IPS-18a (cell line): Measurements from ENCODE around the gene ANP32A.

ENCODE experiments used
- H3K27ac ChIP-seq: one replicate; pipeline ENCODE4 v1.5.1; 2013; ENCODE audit warnings: low read length
- H3K27me3 ChIP-seq: one replicate; pipeline ENCODE4 v1.6.1; 2013; ENCODE audit warnings: mild to moderate bottlenecking, low read length; ENCODE audit not compliant: control insufficient read depth, insufficient read depth
- H3K36me3 ChIP-seq: one replicate; pipeline ENCODE4 v1.6.1; 2013; ENCODE audit warnings: low read depth, low read length; ENCODE audit not compliant: control insufficient read depth
- H3K4me1 ChIP-seq: one replicate; pipeline ENCODE4 v1.6.1; 2013; ENCODE audit warnings: low read depth, low read length; ENCODE audit not compliant: control insufficient read depth
- H3K4me3 ChIP-seq: one replicate; pipeline ENCODE4 v1.5.1; 2013; ENCODE audit warnings: low read length
- H3K9ac ChIP-seq: one replicate; pipeline ENCODE4 v1.6.1; 2013; ENCODE audit warnings: mild to moderate bottlenecking, low read length, moderate library complexity
- H3K9me3 ChIP-seq: one replicate; pipeline ENCODE4 v1.6.1; 2013; ENCODE audit warnings: low read depth, low read length; ENCODE audit not compliant: control insufficient read depth

Gene ANP32A

DNA sequence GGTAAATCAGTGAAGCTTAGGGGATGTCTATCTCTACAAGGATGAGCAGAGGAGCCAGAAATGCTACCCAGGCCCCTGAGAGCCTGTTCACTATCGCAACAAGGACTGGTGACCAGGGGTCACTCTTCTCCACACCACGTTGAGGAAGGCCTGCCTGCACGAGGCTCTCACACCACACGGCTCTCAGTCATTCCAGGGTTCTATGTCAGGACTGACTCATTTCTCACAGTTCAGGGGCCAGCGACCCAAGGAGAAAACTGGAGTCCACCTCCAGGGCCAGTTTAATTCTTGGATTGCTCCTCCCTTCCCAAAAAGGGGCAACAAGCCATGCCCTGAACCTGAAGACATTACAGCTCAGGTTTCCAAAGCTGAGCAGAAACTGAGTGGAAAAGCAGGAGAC, 33.9 kb downstream of the ANP32A start:
- H3K36me3 ChIP-seq: peaks cover 50% of the 10 kb centered on the region
- peaks cover 41% of the 10 kb centered on the region for H3K4me1 ChIP-seq
- H3K9me3 ChIP-seq: no peaks in the 10 kb centered on the region
- H3K27ac ChIP-seq: no peak overlapping the region
- no peak overlapping the region for H3K9ac ChIP-seq
- no peaks in the 10 kb centered on the region for H3K27me3 ChIP-seq
- no peak overlapping the region for H3K4me3 ChIP-seq

DNA sequence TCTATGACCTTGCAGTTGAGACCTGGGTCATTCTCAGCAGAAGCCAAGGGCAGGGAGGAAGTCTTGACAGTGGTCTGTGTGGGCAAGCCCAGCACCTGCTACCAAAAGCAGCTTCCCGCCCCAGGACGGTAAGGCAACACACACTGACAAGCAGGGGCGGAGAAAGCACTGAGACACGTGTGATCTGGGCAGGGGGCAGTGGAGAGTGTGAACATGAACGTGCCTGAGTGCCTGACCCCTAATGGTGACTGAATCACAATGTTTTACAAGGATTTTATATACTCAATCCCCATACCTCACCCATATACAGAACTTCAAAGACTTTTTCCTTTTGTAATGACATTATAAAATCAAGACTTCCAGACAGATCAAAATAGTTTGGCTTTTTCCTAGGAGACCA, 35.2 kb downstream of the ANP32A start:
- Histone ChIP-seq H3K9ac (no peak overlapping the region), H3K27me3 (no peaks in the 10 kb centered on the region), H3K36me3 (peaks cover 55% of the 10 kb centered on the region), H3K9me3 (no peaks in the 10 kb centered on the region), H3K27ac (no peak overlapping the region), H3K4me1 (peaks cover 29% of the 10 kb centered on the region), H3K4me3 (no peak overlapping the region)

DNA sequence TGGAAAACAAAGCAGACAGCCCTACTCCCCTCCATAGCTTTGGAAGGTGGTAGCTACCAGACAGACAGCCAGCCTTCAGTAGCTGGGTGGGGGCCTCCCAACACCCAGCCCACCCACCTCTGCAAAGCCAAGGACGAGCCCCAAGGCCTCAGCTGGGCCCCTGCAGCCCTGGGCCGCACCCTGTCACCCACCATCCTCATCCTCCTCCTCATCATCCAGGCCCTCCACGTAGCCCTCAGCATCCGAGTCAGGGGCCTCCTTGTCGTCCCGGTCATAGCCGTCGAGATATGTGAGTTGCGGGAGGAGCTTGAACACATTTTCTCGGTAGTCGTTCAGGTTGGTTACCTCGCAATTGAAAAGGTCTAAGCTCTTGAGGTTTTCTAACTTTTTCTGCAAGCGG, 36.5 kb downstream of the ANP32A start:
- Histone ChIP-seq H3K4me1 (peaks cover 15% of the 10 kb centered on the region), H3K36me3 (peaks cover 66% of the 10 kb centered on the region)

DNA sequence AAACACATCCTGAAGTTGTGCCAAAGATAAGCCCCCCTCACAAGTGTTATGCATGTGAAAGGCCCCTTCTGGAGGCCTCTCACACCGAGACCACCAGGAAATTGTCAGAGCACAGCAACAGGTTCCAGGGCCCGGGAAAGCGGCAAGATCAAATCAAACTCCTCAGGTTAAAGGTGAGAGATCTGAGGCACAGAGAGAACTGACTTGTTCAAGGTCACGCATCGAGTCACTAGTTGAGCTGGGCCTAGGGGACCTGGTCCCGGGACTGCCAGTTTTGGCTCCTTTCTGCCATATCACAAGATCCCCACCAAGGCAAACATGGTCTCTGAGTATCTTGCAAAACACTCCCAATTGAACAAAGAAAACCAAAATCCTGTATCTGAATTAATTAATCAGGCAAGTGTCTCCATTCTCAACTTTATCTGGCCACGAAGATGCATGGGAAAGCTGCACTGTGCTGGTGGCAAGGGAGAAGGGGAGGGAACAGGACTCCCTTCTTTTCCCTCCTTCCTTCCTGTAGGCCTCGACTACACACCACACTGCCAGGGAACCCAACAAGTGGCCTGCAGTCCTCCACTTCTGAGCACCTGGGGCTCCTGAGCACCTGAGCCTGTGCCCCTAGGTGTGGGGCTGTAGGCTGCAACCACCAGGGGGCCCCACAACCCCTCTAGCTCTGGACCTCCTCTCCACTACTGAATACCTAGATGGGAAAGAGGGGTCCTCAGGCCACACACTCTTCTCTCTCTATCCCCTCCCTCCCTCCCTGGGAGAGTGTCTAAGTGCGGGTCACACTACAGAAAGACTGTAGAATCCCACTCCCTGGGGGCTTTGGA, 37.3 kb downstream of the ANP32A start:
- Histone ChIP-seq H3K36me3 (peaks cover 73% of the 10 kb centered on the region), H3K27me3 (no peaks in the 10 kb centered on the region), H3K4me3 (no peak overlapping the region), H3K4me1 (peaks cover 13% of the 10 kb centered on the region), H3K9me3 (no peaks in the 10 kb centered on the region), H3K27ac (no peak overlapping the region), H3K9ac (no peak overlapping the region)

More for the DNA sequence above, 36.5 kb downstream of the ANP32A start:
- no peaks in the 10 kb centered on the region for H3K27me3 ChIP-seq
- H3K9ac ChIP-seq: no peak overlapping the region
- no peak overlapping the region for H3K4me3 ChIP-seq
- H3K27ac ChIP-seq: no peak overlapping the region
- H3K9me3 ChIP-seq: no peaks in the 10 kb centered on the region

DNA sequence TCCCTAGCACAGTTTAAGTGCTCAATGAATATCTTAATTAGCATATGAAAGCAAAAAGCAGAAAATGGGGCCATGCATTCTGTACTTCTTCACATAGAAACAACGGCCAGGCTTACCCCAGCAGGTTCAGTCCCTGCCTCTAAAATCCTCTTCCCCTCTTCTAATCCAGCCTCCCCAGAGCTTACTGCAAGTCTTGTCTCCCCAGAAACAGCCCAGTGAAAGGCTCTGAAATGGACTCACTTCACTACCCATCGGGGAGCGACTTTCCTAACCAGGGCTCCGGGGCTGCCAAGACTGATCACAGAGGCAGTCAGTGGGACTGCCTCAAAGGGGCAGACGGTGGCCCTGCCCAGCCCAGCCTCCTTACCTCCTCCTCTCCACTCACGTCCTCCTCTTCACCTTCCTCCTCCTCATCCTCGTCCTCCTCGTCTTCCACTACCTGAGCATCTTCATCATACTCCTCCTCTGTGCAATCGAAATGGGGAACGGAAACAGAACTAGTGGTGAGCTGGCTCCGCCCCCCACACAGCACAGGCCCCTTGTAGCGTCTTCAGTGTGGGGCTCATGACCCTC, 38.0 kb downstream of the ANP32A start:
- no peaks in the 10 kb centered on the region for H3K9me3 ChIP-seq
- H3K27ac ChIP-seq: no peak overlapping the region
- peaks cover 81% of the 10 kb centered on the region for H3K36me3 ChIP-seq
- no peaks in the 10 kb centered on the region for H3K27me3 ChIP-seq
- no peak overlapping the region for H3K9ac ChIP-seq
- H3K4me1 ChIP-seq: peaks cover 13% of the 10 kb centered on the region
- H3K4me3 ChIP-seq: no peak overlapping the region

DNA sequence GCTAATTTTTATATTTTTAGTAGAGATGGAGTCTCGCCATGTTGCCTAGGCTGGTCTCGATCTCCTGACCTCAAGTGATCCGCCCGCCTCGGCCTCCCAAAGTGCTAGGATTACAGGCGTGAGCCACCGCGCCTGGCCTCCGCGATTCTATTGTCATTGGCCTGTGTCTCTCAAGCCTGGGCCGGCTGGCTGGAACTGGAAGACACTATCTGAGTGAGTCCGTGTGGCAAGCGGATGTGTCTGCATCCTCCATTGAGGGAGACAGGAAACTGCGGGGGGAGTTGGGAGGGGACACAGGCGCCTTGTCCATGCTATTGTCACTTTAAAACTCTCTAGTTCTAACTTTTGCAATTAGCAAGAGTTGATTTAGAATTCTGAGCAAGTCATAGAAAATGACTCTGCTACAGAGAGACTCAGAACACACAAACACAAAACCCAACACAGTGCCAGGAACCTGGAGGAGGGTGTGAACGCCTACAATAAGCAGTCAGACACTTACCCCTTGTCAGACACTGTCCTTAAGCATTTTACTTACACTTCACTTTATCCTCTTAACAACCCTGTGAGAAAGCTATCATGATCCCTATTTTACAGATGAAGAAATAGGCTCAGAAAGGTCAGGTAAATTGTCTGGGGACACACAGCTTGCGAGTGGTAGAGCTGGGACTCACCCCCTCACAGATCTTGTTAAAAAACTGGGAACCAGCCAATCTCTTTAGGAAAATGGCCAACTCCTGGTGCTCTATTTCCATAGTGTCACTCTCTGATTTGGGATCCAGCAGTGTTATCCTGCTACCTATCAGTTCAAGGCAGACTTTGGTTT, 38.7 kb downstream of the ANP32A start:
- Histone ChIP-seq H3K9ac (no peak overlapping the region), H3K9me3 (no peaks in the 10 kb centered on the region), H3K36me3 (peaks cover 77% of the 10 kb centered on the region), H3K27ac (no peak overlapping the region), H3K27me3 (no peaks in the 10 kb centered on the region), H3K4me1 (peaks cover 13% of the 10 kb centered on the region), H3K4me3 (no peak overlapping the region)

DNA sequence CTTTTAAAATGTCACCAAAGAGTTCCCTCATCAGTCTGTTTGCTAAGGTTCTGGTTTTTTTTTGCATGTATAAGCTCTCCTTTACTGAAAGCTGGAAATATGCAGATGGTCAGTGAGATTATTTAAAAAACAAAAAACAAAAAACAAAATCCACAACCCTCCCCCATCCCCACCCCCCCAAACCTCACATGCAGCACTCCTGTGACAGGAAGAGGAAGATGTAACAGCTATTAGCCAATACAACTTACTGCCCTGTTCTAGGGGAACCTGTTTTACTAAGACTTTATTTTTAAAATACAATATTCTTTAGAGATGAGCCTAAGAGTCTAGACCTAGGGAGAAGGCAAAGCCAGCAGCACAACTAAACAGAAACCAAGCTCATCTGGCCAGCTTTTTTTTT, 39.5 kb downstream of the ANP32A start:
- Histone ChIP-seq H3K36me3 (peaks cover 70% of the 10 kb centered on the region), H3K27ac (no peak overlapping the region), H3K4me3 (no peak overlapping the region), H3K4me1 (peaks cover 13% of the 10 kb centered on the region), H3K9me3 (no peaks in the 10 kb centered on the region), H3K27me3 (no peaks in the 10 kb centered on the region), H3K9ac (no peak overlapping the region)

DNA sequence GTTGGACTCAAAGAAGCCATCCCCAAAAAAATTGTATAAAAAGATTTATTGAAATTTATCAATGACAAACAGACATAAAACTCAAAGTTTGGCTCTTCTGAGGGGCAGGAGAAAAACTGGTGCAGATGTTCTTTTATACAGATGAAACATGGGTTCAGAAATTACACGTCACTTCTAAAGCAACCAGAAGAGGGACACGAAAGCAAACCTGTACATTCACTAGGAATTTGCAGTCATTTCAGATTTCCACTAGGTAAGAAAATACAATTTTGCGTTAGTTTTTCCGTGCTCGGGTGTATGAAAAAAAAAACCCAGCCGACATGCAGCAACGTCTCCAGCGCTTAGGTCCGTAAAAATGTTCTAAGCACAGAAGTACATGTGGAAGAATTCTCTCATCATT, 41.8 kb downstream of the ANP32A start:
- H3K9me3 ChIP-seq: no peaks in the 10 kb centered on the region
- no peak overlapping the region for H3K4me3 ChIP-seq
- H3K9ac ChIP-seq: no peak overlapping the region
- peaks cover 13% of the 10 kb centered on the region for H3K4me1 ChIP-seq
- no peaks in the 10 kb centered on the region for H3K27me3 ChIP-seq
- peaks cover 49% of the 10 kb centered on the region for H3K36me3 ChIP-seq
- no peak overlapping the region for H3K27ac ChIP-seq

DNA sequence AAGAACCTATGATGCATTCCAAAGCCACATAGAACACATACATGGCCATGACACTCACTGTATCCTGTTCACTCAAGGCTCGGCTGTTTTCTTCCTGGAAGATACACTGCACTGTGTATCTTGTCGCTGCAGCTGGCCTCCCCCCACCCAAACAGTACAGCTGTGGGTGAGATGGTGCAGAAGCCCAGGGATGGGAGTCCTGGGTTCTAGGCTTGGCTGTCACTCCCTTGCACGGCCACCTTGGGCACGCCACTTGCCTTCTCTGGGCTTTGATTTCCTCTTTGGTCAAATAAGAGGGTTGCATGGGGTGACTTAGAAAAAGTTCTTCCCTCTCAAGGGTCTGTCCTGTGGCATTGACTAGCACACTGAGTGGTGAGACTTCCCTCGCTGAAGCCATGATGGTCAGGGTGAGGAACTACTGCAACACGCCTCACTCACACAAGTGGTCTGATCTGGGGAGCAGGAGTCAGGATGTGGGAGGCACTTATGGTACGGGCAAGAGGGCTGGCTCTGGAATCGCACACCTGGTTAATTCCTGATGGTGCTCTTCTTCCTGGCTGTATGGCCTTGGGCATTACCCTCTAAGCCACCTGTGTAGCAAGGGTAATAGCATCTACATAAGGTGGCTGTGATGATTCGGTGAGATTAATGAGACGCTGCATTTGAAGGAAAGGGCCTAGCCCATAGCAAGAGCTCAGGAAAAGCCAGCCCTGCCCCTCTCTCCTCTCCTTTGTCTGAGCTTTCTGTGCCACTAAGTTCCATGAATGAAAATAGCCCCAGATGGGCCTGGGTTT, 44.0 kb downstream of the ANP32A start:
- Histone ChIP-seq H3K27me3 (no peaks in the 10 kb centered on the region), H3K9ac (no peak overlapping the region), H3K36me3 (peaks cover 31% of the 10 kb centered on the region), H3K4me1 (no peaks in the 10 kb centered on the region), H3K4me3 (no peak overlapping the region), H3K27ac (no peak overlapping the region), H3K9me3 (no peaks in the 10 kb centered on the region)

DNA sequence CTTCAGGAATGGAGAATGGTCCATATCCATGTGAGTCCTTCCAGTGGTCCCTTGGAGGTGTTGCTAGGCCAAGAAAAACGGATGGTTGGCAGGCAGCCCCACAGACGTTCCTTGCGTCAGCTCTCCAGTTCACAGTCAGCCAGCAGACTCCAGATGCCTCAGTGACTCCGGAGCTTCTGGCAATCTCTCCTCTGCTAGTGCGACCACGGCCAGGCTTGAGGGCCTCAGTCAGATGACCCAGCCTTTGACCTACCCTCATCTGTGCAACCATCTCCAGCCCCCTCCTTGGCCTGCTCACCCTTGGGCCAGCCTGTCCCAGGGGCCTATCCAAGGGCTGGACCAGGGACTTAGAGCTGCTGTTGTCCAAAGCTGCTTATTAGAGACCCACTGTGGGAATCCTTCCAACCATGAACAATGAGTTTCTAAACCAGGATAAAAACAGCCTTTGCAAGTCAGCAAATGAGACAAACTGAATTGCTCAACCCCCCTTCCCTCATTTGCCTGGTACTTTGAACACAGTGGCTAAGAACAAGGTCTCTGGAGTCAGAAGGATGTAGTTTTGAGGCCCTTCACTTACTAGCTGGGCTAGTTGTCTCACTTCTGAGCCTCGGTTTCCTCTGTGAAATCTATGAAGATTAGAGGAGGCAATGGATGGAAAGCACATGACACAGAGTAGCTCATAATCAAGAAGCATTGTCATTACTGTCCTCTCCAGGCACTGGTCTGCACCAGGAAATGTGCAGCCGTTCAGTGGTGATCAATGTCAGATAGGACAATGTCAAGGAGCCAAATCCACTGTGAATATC, 44.8 kb downstream of the ANP32A start:
- H3K27ac ChIP-seq: no peak overlapping the region
- no peak overlapping the region for H3K9ac ChIP-seq
- H3K9me3 ChIP-seq: no peaks in the 10 kb centered on the region
- H3K36me3 ChIP-seq: peaks cover 28% of the 10 kb centered on the region
- H3K27me3 ChIP-seq: no peaks in the 10 kb centered on the region
- H3K4me1 ChIP-seq: no peaks in the 10 kb centered on the region
- H3K4me3 ChIP-seq: no peak overlapping the region
